ENCODE results near the gene SPRED1.

Gene SPRED1

GRCh38 chr15:38369936-38370478, 117.4 kb downstream of the SPRED1 start:
- no peak for DNase-seq

GRCh38 chr15:38373016-38373415, 120.4 kb downstream of the SPRED1 start:
- DNase-seq = no peak

- no peak for DNase-seq
These were observed 121.4 kb downstream of the SPRED1 start for GRCh38 chr15:38374029-38374428.

GRCh38 chr15:38374556-38374955, 121.9 kb downstream of the SPRED1 start:
- no peak for DNase-seq

GRCh38 chr15:38376081-38376480, 123.4 kb downstream of the SPRED1 start:
- DNase-seq = no peak

GRCh38 chr15:38377636-38378035, 125.0 kb downstream of the SPRED1 start:
- DNase-seq = no peak

GRCh38 chr15:38378161-38378560, 125.5 kb downstream of the SPRED1 start:
- DNase-seq = no peak

- DNase-seq = peak; percentile 82
These were observed 137.4 kb downstream of the SPRED1 start for GRCh38 chr15:38389924-38390542.

- no peak for DNase-seq
These were observed 138.6 kb downstream of the SPRED1 start for GRCh38 chr15:38391191-38391590.

- DNase-seq = no peak
These were observed 145.5 kb downstream of the SPRED1 start for GRCh38 chr15:38398134-38398533.

- no peak for DNase-seq
These were observed 148.5 kb downstream of the SPRED1 start for GRCh38 chr15:38401106-38401505.

GRCh38 chr15:38401701-38402100, 149.1 kb downstream of the SPRED1 start:
- no peak for DNase-seq

GRCh38 chr15:38406436-38406835, 153.8 kb downstream of the SPRED1 start:
- no peak for DNase-seq
